IMR-90 (cell line): ENCODE results near the gene PPP5C. TPM values are rescaled to one million over a fixed set of nuclear protein-coding genes. Genes with fewer than 3 reads are reported as not detected.
"Not testable (repeated sequence)": the region's sequence is repeated elsewhere in the genome, so short reads cannot be mapped to it uniquely, and the experiment has no call there.

Source experiments
- ATAC-seq: fragments of 200-7000 bp; cut with Tn5 transposase; 2 replicates; pipeline ENCODE4 v1.9.1; 2020; ENCODE audit warnings: low read depth, mild to moderate bottlenecking, moderate library complexity
- BruUV-seq: library from RNA; stranded (reverse); fragments of 400-500 nt; replicated peaks from 2 replicates; lab custom pipeline; 2021; lab: Mats Ljungman, UMichigan
- CTCF ChIA-PET: fragments of 300-600 bp; formaldehyde crosslinking; extraction: SDS; loops from one replicate; lab custom pipeline; 2021; ENCODE audit warnings: antibody characterized with exemption; lab: Yijun Ruan, JAX
- POLR2A ChIA-PET: fragments of 300-600 bp; sonication (Branson Sonifier 250); formaldehyde crosslinking; loops from one replicate; lab custom pipeline; 2022; ENCODE audit warnings: antibody characterized with exemption; ENCODE audit not compliant: unreplicated experiment; lab: Charles Lee
- DNase-seq: peaks from one replicate; pipeline ENCODE4 v3.0.0; 2013
- H2AFZ ChIP-seq: replicated peaks from 2 replicates; pipeline ENCODE3; 2013; ENCODE audit warnings: low read length, mild to moderate bottlenecking; ENCODE audit not compliant: poor library complexity
- H2AK5ac ChIP-seq: 2 replicates; pipeline ENCODE4 v1.6.1; 2013; ENCODE audit warnings: low read depth, low read length, inconsistent platforms
- H2AK9ac ChIP-seq: replicated peaks from 2 replicates; pipeline ENCODE3; 2013; ENCODE audit warnings: mild to moderate bottlenecking, low read depth, low read length, moderate library complexity; ENCODE audit not compliant: poor library complexity
- H2BK120ac ChIP-seq: 2 replicates; pipeline ENCODE4 v1.6.1; 2013; ENCODE audit warnings: low read depth, low read length, inconsistent platforms
- H2BK15ac ChIP-seq: 3 replicates; pipeline ENCODE4 v1.6.1; 2013; ENCODE audit warnings: low read depth, low read length, inconsistent platforms
- H2BK20ac ChIP-seq: 2 replicates; pipeline ENCODE4 v1.6.1; 2013; ENCODE audit warnings: low read depth, mild to moderate bottlenecking, inconsistent platforms, low read length, moderate library complexity
- H2BK5ac ChIP-seq: 2 replicates; pipeline ENCODE4 v1.6.1; 2013; ENCODE audit warnings: mild to moderate bottlenecking, low read depth, low read length, inconsistent platforms; ENCODE audit not compliant: poor library complexity, severe bottlenecking
- H3K14ac ChIP-seq: replicated peaks from 2 replicates; pipeline ENCODE4 v1.6.1; 2013; ENCODE audit warnings: low read depth, low read length, inconsistent platforms
- H3K18ac ChIP-seq: 2 replicates; pipeline ENCODE4 v1.6.1; 2013; ENCODE audit warnings: low read depth, low read length, control low read depth
- H3K23ac ChIP-seq: 2 replicates; pipeline ENCODE4 v1.6.1; 2013; ENCODE audit warnings: low read depth, low read length, inconsistent platforms
- H3K27ac ChIP-seq: 2 replicates; pipeline ENCODE4 v1.5.1; 2013; ENCODE audit warnings: mild to moderate bottlenecking, control low read depth, low read length; ENCODE audit not compliant: insufficient read depth
- H3K27me3 ChIP-seq: 2 replicates; pipeline ENCODE4 v1.6.1; 2013; ENCODE audit warnings: low read length; ENCODE audit not compliant: control insufficient read depth, insufficient read depth
- H3K36me3 ChIP-seq: 2 replicates; pipeline ENCODE4 v1.6.1; 2013; ENCODE audit warnings: low read length, mixed read lengths; ENCODE audit not compliant: control insufficient read depth, insufficient read depth
- H3K4ac ChIP-seq: 2 replicates; pipeline ENCODE4 v1.6.1; 2013; ENCODE audit warnings: low read depth, low read length, inconsistent platforms
- H3K4me1 ChIP-seq: 2 replicates; pipeline ENCODE4 v1.6.1; 2013; ENCODE audit warnings: low read length, mixed read lengths; ENCODE audit not compliant: control insufficient read depth, insufficient read depth
- H3K4me2 ChIP-seq: 2 replicates; pipeline ENCODE4 v1.6.1; 2013; ENCODE audit warnings: low read depth, mild to moderate bottlenecking, control low read depth, low read length, moderate library complexity
- H3K4me3 ChIP-seq: 2 replicates; pipeline ENCODE4 v1.5.1; 2013; ENCODE audit warnings: low read depth, mild to moderate bottlenecking, control low read depth, low read length, moderate library complexity; ENCODE audit not compliant: insufficient read depth
- H3K56ac ChIP-seq: 2 replicates; pipeline ENCODE4 v1.6.1; 2013; ENCODE audit warnings: low read length, inconsistent platforms; ENCODE audit not compliant: insufficient read depth; ENCODE audit errors: extremely low read depth
- H3K79me1 ChIP-seq, 2 experiments: 2 replicates each; pipeline ENCODE4 v1.6.1; 2013; ENCODE audit warnings: low read length in 2 of 2, inconsistent platforms in 1 of 2, low read depth in 1 of 2
- H3K9ac ChIP-seq: 2 replicates; pipeline ENCODE4 v1.6.1; 2013; ENCODE audit warnings: low read depth, low read length, control low read depth
- H3K9me1 ChIP-seq: 2 replicates; pipeline ENCODE4 v1.6.1; 2013; ENCODE audit warnings: low read length, inconsistent platforms; ENCODE audit not compliant: insufficient read depth
- H3K9me3 ChIP-seq: 2 replicates; pipeline ENCODE4 v1.6.1; 2013; ENCODE audit warnings: low read length; ENCODE audit not compliant: control insufficient read depth, insufficient read depth
- H4K20me1 ChIP-seq: 2 replicates; pipeline ENCODE4 v1.6.1; 2013; ENCODE audit warnings: low read length, inconsistent platforms; ENCODE audit not compliant: insufficient read depth
- H4K5ac ChIP-seq: 2 replicates; pipeline ENCODE4 v1.6.1; 2013; ENCODE audit warnings: mild to moderate bottlenecking, low read depth, low read length, control low read depth
- H4K8ac ChIP-seq, 2 experiments: 2 replicates each; pipeline ENCODE4 v1.6.1; 2013; ENCODE audit warnings: low read depth in 2 of 2, low read length in 2 of 2, control low read depth in 1 of 2, inconsistent platforms in 1 of 2
- H4K91ac ChIP-seq: 2 replicates; pipeline ENCODE4 v1.6.1; 2013; ENCODE audit warnings: low read depth, low read length, inconsistent platforms; ENCODE audit not compliant: insufficient read depth
- CTCF ChIP-seq: conservative IDR thresholded peaks from 2 replicates; pipeline ENCODE4 v1.5.1; 2012; ENCODE audit warnings: mild to moderate bottlenecking, low read depth, low read length, improper control_type of control experiment
- WGBS, 2 experiments: methylation state at CpG; one replicate each; pipeline versions ENCODE4 v1.1.5 to v1.1.7; 2013; ENCODE audit warnings: missing lambda C conversion rate in 2 of 2; ENCODE audit not compliant: insufficient read length in 1 of 2; ENCODE audit errors: extremely low coverage in 2 of 2; 5-methylcytosine and 5-hydroxymethylcytosine counted together
- dilution Hi-C: fragments of 300-500 bp; cut with HindIII; formaldehyde crosslinking; loops from one replicate; pipeline ENCODE4 v1.14.3; 2018; ENCODE audit warnings: low sequenced_read_pairs; ENCODE audit not compliant: unreplicated experiment
- in situ Hi-C: fragments of 300-500 bp; cut with MboI; formaldehyde crosslinking; loops from 3 replicates; pipeline ENCODE4 v1.14.3; 2019; ENCODE audit warnings: low sequenced_read_pairs, inconsistent platforms, mixed read lengths
- intact Hi-C: fragments of 100-400 bp; cut with micrococcal nuclease; formaldehyde crosslinking; loops from 2 replicates; pipeline ENCODE4 v1.10.0; 2022
- polyA plus RNA-seq, 3 experiments: library from polyadenylated mRNA; depleted of rRNA; stranded (reverse); fragments of >200 nt; gene quantifications; 2 replicates each; pipeline ENCODE4 v1.2.3, GENCODE V29; 2012; ENCODE audit warnings: low replicate concordance in 1 of 3
- total RNA-seq: library from RNA; depleted of rRNA; stranded (reverse); fragments of >200 nt; gene quantifications from 2 replicates; pipeline ENCODE4 v1.2.3, GENCODE V29; 2012

Gene PPP5C
- total and polyA plus RNA-seq, 2 of the 4 experiments (the other 2 are of a cell fraction): 80.5 to 128 TPM

DNA sequence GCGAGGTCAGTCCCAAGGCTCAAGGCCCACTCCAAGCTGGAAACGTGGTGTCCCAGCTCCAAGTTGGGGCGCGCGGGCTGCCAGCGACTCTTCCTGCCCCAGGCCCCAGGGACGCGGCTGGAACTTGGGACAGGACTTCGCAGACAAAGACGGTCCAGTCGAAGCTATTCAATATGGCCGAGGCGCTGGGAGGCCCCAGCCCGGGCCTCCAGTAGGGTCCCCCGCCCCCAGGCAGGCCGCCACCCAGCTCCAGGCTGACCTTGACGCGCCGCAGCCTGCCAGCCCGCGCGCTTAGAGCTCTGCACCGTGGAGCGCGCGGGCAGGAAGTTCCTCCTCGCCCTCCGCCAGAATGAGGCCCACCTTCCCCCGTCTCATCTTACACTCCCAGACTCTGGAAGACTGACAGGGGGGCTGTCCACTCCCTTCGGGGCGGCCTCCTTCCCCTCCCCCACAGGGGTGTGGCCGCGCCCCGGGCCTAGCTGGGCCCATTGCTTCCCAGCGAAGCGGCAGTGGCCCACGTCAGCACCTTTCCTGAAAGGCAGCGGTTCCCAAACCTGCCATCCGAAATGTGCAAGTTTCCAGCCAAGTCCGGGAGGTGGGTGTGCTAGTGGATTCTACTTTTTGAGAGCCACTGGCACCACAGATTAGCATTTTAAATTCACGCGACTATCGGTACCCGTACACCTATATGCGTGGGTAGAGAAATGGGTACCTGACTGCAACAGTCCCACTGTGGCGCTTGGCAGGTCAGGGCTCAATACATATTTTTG, 66.6 kb downstream of the PPP5C start, which contains the start of gene CCDC8 (continued):
- TF ChIP-seq CTCF: no peak

DNA sequence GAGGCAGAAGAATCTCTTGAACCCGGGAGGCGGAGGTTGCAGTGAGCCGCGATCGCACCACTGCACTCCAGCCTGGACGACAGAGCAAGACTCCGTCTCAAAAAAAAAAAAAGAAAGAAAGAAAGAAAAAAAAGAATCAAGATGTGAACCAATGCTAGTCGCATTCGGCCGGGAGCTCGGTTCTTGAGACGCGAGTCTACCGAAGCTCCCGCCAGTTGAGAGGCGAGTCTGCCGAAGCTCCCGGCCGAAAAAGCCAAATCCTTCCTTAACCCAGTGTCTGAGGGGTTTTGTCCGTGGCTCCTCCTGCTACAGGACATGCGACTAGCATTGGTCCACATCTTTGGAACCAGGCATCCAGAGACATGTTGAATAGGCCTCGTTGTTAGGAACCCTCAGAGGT, 68.0 kb downstream of the PPP5C start:
- dilution Hi-C loops, H3K27me3 ChIP-seq, POLR2A ChIA-PET, H3K56ac ChIP-seq, H3K4me3 ChIP-seq, H4K8ac ChIP-seq, H3K4me2 ChIP-seq, H3K23ac ChIP-seq, DNase-seq, H3K9me3 ChIP-seq, in situ Hi-C loops, H2BK20ac ChIP-seq, H3K9ac ChIP-seq, H4K20me1 ChIP-seq, H2BK15ac ChIP-seq, H3K4ac ChIP-seq, BruUV-seq, H3K14ac ChIP-seq, H2AK5ac ChIP-seq, H3K36me3 ChIP-seq, H3K4me1 ChIP-seq, H2BK5ac ChIP-seq, H2BK120ac ChIP-seq, H3K9me1 ChIP-seq, H3K27ac ChIP-seq, H3K18ac ChIP-seq, ATAC-seq, H4K91ac ChIP-seq, H4K5ac ChIP-seq, intact Hi-C loops, H2AFZ ChIP-seq, H2AK9ac ChIP-seq: not testable (repeated sequence)
- peaks cover 16 to 34% of the 10 kb centered on the region in 2 experiments; a peak in 3 of 4 replicates for H3K79me1 ChIP-seq
- WGBS, 2 experiments: 96% methylated on average over 9 of the region's 22 CpGs; no CpG with 5 or more reads in 1 of the 2 experiments
- CTCF ChIA-PET: interaction anchor here (0.7 kb wide), 1 partner anchor 75 kb away, joined by 4 read pairs; no protein-coding TSS in a partner anchor
